GM12801 (cell line): ENCODE data around the gene ZBTB46.

Experiments used
- TF ChIP-seq, protein P1 (sequence below): IDR thresholded peaks from one replicate; pipeline ENCODE4 v1.5.1; 2011; ENCODE audit warnings: control low read depth; ENCODE audit not compliant: insufficient read length; ENCODE audit errors: extremely low read depth

Gene ZBTB46, protein sequence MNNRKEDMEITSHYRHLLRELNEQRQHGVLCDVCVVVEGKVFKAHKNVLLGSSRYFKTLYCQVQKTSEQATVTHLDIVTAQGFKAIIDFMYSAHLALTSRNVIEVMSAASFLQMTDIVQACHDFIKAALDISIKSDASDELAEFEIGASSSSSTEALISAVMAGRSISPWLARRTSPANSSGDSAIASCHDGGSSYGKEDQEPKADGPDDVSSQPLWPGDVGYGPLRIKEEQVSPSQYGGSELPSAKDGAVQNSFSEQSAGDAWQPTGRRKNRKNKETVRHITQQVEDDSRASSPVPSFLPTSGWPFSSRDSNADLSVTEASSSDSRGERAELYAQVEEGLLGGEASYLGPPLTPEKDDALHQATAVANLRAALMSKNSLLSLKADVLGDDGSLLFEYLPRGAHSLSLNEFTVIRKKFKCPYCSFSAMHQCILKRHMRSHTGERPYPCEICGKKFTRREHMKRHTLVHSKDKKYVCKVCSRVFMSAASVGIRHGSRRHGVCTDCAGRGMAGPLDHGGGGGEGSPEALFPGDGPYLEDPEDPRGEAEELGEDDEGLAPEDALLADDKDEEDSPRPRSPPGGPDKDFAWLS

DNA sequence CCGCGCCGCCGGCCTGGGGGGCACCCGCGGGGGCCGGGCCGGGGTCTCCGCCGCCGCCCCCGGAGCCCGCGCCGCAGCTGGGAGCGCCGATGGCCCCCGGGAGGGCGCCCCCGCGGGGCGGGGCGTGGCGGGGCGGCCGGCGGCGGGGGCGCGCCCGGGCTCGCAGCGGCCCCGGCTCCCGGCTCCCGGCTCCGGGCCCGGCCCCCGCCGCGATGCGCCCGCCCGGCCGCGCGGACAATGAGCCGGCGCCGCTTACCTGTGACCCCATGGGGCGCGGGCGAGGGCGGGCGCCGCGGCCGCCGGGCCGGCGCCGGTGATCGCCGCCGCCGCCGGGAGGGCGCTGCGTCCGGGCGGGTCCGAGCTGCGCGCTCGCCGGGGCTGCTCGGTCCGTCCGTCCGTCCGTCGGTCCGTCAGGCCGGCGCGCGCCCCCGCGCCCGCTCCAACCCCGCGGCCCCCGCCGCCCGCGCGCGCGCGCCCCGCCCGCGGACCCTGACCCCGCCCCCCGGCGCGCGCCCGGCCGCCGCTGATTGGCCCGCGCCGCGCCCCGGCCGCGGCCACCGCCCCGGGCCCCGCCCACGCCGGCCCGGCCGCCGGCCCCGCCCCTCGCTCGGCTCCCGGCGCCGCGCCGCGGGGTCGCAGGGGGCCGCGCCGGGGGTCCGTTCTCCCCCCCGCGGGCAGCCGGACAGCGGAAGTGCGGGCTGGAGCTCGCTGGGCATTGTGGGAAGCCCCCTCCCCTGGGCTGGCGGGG lies at the start of gene ZBTB46:
Gene ZBTB46, minus strand, starts transcription at position 424 of the 748 bp plus-strand sequence. CDS start 40,507 bp downstream, outside the sequence.
- TF ChIP-seq, protein P1, sequence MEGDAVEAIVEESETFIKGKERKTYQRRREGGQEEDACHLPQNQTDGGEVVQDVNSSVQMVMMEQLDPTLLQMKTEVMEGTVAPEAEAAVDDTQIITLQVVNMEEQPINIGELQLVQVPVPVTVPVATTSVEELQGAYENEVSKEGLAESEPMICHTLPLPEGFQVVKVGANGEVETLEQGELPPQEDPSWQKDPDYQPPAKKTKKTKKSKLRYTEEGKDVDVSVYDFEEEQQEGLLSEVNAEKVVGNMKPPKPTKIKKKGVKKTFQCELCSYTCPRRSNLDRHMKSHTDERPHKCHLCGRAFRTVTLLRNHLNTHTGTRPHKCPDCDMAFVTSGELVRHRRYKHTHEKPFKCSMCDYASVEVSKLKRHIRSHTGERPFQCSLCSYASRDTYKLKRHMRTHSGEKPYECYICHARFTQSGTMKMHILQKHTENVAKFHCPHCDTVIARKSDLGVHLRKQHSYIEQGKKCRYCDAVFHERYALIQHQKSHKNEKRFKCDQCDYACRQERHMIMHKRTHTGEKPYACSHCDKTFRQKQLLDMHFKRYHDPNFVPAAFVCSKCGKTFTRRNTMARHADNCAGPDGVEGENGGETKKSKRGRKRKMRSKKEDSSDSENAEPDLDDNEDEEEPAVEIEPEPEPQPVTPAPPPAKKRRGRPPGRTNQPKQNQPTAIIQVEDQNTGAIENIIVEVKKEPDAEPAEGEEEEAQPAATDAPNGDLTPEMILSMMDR: no peak

DNA sequence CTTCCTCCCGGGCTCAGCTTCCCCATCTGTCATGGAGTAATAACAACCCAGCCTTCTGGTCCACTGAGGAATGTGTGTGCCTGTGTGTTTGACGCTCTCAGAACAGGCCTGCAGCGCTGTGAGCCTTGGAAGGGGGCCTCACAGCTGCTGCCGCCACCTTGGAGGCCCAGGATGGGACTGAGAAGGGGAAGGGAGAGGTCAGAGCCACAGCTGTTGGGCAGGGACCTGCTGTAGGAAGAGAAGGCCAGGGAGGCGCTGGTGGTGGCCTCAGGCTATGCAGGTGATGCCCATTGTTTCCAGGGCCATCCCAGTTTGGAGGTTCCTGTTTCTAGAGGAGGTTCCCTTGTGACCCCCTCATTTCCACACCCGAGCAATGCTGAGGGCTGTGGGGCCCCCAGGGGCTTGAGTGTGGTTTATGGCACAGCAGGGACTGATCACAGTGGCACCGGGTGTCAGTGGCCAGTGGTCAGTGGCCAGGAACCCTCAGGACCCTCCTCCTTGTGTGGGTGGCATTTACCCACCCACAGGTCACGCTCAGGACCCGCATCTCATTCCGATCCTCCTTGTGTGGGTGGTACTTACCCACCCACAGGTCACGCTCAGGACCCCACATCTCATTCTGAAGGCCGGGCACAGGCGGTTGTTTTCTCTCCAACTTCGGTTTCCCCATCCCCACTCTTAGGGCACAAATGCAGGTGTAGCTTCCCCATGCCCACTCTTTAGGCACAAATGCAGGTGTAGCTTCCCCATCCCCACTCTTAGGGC lies 48.0 kb upstream of the ZBTB46 start:
- TF ChIP-seq, protein P1: no peak

DNA sequence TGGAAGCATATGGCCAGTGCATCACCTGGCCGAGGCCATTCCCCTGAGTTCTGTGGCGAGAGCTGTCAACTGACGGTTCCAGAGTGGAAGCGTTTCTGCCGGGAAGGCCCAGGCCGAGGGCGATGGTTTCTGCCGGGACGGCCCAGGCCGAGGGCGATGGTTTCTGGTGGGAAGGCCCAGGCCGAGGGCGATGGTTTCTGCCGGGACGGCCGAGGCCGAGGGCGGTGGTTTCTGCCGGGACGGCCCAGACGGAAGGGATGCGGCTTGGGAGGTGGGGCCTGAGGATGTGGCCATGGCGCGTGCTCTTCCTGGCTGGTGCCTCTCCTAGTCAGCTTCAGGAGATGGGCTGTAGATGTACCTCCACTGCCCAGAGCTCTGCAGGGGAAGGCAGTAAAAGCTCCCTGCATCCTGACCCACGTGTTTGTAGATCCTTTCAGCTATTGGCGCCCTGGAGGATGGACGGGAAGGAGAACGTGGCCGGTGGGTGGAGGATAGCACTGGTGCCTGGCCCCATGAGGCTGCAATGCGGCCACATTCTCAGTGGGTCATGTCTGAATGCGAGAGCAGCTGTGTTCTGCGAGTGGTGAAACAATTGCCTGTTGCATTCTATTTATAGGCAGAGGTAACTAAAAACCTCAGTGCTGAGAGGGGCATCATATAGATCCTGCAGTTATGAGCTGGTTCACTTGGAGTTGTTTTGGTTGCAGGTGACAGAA lies 46.8 kb upstream of the ZBTB46 start:
- TF ChIP-seq, protein P1: no peak

DNA sequence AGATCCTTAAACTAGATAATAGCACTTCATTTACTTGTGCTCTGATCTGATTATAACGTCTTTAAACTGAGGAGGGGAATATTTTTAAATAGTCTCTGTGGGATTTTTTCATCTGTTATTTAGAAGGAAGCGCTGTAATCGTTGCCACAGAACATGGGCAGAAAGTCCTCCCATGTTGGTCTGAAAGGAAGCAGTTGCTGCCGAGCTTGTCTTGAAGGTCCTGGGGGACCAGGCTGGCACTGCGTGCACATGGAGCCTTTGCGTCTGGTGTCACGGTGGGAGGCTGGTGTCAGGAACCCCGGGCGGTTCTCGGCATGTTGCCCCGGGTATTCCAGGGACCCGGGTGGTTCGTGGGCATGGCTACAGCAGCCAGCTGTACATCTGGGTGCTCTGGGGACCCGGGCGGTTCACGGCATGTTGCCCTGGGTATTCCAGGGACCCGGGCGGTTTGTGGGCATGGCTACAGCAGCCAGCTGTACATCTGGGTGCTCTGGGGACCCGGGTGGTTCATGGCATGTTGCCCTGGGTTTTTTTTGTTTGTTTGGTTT lies 45.5 kb upstream of the ZBTB46 start:
- TF ChIP-seq, protein P1: no peak

DNA sequence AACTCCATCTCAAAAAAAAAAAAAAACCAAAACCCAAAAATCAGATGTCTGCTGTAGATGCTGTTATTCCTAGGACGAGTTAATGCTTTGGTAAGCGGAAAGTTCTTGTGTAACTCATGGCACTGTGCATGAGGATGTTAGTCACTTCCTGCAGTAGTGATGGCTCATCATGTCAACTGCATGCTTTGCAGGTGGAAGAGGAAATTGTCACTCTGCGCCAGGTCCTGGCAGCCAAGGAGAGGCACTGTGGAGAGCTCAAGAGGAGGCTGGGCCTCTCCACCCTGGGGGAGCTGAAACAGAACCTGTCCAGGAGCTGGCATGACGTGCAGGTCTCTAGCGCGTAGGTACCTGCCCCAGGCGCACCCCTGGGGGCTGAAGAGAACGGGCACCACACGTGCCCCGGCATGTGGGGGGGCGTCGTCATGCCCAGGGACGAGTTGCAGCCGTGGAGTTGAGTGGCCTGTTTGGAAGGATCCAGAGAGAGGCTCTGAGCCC lies 42.5 kb upstream of the ZBTB46 start:
- TF ChIP-seq, protein P1: no peak

DNA sequence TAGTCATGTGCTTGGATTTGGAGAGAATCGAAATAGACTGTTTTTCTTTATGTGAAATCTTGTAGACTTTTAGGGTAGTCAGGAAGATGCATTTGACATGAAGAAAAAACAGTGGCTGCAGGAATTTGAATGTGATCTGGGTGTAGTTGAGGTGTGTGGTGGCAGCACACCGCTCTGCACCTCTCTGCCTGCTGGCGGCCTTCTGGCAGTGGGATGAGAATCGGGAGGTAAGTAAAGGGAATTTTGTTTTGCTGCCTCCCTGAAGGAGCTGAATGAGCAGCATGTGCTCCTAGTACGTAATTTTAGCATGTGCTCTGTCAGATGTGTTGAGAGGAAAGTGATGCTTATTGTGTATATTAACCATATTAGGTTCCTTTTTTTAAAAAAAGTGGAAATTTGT lies 37.2 kb upstream of the ZBTB46 start:
- TF ChIP-seq, protein P1: no peak
